CD4-positive, alpha-beta T cell treated with Interleukin-4 for 1 hour (primary cell): Measurements from ENCODE around the gene CCDC93.
A peak's percentile ranks its signal among the peaks of the same experiment; 100 is the strongest.

Source experiments
- DNase-seq, 2 donors: peaks; one replicate each; pipeline ENCODE4 v3.0.0-alpha.2; 2020 to 2022

The CCDC93 gene, protein sequence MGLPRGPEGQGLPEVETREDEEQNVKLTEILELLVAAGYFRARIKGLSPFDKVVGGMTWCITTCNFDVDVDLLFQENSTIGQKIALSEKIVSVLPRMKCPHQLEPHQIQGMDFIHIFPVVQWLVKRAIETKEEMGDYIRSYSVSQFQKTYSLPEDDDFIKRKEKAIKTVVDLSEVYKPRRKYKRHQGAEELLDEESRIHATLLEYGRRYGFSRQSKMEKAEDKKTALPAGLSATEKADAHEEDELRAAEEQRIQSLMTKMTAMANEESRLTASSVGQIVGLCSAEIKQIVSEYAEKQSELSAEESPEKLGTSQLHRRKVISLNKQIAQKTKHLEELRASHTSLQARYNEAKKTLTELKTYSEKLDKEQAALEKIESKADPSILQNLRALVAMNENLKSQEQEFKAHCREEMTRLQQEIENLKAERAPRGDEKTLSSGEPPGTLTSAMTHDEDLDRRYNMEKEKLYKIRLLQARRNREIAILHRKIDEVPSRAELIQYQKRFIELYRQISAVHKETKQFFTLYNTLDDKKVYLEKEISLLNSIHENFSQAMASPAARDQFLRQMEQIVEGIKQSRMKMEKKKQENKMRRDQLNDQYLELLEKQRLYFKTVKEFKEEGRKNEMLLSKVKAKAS

DNA sequence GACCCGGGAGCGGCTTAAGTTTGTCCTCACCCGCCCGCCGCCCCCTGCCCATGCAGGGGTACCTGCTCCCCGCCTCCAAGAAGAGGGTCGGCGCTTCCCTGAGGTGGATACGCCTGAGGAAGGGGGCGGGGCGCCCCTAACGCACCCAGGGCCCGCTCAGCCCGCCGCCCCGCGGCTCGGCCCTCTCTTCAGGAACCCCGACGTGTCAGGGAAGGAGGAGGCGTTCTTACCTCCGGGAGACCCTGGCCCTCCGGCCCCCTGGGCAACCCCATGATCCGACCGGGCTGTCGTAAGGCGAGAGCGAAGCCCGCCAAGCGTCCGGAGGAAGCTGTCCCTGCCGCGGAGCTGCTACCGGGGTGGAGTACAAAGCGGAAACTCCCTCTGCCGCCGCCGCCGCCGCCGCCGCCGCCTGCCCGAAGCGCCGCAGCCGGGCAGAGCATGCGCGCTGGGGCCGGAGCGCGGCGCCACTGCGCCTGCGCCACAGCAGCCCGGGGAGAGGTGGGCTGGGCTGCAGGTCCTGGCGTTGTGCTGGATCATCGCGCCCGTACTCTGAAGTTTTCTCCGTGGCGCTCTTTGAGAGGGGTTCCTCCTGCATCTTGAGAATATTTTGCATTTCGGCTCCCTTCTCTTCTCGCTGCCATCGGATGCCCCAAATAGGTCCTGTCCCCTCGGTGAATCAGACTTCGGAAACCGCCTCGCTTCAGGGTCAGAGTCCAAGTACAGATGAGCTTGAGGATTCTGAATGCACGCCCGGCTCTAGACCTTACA is at the start of gene CCDC93:
Gene CCDC93, minus strand, starts transcription at position 347 of the 768 bp plus-strand sequence. Its CDS starts 75 bp downstream, at position 272.
- peak; percentile 88 to 89 for DNase-seq

DNA sequence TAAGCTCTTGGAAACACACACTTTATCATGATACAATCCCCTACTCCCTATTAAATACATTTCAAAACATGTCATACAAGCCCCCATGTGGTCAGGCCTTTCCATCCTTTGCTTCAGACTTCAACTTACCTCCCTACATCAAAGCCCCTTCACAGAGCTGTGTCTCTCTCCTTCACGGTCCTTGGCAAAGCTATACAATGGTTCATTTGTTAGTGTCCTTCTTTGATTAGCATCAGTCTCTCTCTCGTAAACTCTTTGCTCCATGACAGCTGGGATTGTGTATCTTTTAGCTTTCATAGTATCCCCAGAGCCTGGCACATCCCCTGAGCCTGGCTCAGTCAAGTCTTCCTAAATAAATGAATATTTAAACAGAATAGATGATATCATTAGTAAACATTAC is 48.8 kb upstream of the CCDC93 start:
- DNase-seq = no peak

DNA sequence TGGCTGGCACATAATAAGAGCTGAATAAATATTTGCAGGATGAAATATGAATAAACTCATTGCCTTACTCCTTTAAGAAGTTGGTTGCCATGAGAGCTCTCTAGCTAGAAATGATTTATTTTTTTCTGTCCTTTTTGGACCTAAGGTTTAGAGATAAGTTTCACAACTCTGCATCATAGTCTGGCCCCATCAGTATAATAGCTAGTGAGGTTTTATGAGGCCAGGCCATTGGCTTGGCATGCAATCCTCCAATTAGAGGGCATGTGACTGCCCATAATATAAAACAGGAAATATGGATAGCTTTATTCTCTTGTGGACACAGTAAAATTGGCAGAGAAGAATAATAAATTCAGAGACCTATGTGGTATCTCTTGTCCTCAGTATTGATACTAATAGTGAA is 48.2 kb upstream of the CCDC93 start:
- no peak for DNase-seq

DNA sequence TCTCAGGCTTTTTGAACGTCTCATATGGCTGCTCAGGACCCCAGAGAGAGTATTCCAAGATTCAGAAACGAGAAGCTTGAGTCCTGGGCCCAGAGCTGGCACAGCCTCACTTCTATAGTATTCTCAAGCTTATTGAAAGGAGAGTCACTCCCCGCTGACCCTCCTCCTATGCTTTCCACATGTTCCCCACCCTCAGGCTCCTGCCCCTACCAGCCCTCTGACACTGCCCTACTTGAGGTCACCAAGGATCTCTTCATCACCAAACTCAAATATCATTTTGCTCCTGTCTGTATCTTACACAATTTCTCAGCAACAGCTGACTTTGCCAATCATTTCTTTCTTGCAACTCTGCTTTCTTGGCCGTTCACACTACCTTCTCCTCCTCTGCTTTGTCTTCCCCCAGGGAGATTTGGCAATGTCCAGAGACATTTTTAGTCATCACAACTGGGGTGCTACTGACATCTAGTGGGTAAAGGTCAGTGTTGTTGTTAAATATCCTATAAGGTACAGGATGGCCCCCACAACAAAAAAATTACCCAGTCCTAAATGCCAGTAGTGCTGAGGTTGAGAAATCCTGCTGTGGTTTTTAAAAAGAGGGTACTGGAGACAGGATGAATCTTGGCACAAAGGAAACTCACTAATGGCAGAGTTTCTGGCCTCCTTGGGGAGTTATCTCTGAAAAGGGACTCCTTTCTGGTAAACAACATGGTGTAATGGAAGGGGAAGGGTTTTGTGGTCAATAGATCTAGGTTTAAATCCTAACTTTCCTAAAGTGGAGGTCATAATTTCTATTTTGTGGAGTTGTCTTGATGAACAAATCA is 47.5 kb upstream of the CCDC93 start:
- DNase-seq = peak; percentile 14 to 26

DNA sequence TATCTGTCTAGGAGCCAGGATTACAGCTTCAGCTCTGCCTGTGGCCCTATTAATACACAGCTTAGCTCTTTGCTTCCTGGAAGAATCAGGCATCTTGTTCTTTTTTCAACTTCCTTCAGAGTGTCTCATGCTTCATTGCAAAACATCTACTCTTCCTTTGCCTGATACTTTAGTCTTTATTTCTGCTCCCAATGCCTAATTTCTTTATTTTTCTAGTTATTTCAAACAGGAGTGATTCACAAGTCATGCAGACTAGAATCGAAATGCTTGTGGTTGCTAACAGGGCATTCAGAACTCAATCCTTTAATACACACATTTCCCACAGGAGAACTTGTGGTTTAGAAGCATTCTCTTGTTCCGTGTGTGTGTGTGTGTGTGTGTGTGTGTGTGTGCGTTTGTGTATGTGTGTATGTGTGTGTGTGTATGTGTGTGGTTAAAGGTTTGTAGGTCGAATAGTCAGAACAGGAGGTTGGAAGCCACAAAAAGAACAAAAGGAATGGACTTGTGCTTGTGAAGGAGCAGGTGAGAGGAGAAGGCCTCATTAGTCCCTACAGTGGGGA is 46.1 kb upstream of the CCDC93 start:
- peak in 1 of 2 donors; percentile 6 for DNase-seq

DNA sequence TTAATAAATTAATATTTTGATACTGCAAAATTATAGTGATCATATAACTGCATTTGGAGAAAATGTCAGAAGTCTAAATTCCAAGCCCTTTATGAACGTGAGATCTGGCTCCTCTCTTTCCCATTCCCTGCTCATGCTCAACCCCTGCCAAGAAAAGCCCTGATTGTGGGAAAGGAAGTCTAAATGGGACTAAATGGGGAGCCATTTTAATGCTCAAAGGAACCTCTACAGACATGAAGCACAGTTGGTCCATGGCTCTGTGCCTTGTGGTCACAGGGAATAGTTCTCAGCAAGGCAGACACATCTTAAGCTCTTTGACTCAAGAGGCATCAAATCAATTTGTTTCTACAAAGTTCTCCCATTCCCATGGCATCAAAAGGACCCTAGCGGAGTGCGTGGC is 45.1 kb upstream of the CCDC93 start:
- no peak for DNase-seq

DNA sequence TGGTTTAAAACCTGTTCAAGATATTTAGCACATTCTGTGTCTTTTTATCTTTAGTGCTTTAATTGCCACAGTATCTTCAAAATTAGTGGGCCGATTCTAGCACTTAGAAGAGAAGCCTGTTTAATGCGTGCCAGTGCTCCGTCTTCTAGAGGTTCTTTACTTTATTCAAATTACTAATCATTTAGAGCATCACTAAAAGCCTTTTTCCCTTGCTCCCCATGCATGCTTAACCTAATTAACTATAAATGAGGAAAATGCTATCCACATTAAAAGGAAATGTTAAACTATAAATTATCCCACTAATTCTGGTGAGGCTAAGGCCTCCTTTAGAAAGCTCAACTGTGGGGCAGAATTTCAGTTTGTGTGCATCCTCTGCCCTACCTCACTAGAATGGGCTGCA is 42.9 kb upstream of the CCDC93 start:
- DNase-seq = no peak

DNA sequence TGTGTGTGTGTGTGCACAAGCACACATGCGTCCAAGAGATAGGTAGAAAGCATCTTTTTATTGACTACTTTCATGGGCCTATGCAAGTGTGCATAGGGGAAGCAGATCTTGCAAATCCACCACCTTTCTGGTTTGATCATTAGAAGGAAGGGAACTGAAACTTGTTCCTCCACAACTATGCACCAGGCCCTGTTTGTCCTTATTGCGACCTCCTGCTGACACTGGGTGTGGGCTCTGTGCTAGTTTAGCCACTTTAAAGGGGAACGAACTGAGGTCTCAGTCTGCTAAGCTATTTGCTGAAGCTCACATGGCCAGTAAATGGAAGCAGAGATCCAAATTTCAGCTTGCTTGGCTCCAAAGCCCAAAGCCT is 42.3 kb upstream of the CCDC93 start:
- peak in 1 of 2 donors; percentile 66 for DNase-seq

DNA sequence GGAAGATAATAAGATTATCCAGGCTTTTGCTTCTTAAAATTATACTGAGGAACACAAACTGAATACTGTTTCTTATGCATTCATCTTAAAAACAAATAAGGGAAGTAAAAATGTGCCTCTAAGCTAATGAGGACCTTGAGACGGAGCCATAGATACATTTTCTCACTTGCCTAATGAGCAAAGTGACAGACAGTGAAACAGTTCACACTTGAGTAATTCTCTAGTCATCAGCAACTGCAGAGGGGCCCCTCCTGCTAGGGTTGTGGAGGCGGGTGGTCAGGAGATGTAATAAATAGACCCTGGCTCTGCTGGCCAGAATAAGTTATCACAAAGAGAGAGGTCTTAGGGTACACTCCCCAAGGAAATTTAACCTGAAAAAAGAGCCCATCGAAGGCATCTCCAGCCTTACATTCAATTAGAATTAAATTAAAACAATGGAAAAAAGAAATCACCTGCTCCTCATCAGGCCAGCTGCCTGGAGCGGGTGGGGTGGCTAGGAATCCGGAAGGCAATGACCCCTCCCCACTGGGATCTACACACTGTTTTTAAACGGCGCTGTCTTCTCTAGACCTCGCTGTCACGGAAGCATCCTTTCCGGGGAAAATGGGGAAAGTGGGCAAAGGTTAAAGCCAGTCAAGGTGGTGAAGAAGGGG is 41.8 kb upstream of the CCDC93 start:
- DNase-seq = no peak

DNA sequence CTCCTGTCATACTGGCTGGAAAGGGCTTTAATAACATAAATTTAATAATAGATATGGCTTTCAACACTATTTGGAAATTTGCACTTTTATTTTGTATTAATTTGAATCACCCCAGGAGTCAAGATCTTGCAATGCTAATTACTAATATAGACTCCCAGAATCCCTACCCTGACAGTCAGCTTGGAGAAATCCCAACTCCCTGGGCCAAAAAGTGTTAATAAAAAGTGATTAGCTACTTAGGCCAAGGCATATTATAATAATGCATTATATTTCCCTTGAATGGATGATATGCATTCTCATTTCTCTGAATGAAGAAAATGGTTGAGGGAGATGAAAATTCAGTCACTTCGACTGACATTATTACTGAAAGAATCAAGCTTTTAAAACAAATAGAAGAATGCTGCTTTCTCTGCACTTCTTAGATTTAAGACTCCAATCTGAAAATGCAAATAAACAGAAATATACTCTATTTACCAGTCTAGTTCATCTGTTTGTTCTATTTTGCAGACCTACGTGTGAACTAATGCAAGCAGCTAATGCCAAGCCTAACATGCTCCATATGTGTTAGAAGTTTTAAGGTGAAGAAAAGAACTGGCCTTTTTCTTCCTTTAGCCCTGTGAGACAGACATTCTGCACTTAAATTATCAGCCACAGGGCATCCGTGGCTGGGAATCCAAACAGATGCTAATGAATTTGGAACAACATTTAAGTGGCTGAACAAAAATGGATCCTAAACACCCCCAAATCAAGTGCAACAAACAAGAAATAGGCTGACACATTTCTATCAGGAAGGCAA is 40.5 kb upstream of the CCDC93 start:
- DNase-seq = no peak

DNA sequence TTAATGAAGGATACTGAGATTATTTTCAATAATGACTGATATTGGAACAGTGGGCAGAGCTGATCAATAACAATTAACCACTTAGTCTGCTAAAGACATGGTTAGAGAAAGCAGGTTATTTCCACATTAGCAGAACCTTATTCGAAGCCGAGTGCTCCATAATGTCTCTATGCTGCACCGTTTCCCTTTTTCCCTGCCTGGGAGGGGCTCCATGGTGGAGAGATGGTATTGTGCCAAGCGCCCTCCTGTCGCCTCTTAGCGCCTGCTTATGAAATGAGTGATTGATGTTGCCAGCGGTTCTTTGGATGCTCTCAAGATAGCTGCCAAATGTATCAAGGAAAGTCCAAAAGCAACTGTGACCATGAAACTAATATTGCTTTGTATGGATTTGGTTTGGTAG is 39.8 kb upstream of the CCDC93 start:
- no peak for DNase-seq

DNA sequence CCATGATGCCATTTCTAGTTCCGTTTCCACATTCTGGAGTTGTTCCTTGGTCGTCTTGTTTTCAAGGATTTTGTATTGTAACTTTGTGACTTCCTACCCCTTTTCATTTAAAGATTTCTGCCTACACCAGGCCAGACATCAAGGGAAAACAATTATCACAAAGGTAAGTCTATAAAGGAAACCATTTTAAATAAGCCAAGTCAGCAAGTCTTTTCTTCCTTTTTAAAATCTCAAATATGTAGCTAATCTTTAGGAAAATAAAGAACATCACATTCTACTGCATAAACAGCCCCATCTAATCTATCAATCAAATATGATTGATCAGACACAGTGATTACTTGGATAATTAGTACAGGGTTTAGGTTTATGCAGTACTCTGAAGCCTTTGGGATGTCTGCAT is 38.6 kb upstream of the CCDC93 start:
- DNase-seq = no peak

DNA sequence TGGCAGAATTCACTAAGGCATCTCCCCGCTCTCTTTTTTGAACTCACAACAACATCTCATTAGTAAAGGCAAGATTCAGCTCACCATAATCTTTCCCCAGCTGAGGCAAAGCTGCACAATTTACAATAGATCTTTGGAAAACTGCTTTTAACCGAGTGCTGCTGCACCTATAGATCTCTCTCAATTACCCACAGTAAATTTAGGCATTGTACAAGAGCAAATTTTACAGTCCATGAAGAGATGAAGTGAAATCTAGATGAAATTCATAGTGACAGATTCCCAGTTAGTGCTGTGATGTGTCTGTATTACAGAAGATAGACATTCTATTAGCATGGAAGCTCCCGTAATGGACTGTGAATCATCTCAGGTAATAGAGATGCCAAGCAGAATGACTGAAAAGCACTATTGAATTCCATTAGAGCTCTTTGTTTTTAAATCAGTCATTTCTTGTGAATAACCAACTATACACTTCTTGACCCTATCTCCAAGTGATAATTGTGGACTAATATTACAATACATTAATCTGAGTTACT is 38.0 kb upstream of the CCDC93 start:
- DNase-seq = no peak

DNA sequence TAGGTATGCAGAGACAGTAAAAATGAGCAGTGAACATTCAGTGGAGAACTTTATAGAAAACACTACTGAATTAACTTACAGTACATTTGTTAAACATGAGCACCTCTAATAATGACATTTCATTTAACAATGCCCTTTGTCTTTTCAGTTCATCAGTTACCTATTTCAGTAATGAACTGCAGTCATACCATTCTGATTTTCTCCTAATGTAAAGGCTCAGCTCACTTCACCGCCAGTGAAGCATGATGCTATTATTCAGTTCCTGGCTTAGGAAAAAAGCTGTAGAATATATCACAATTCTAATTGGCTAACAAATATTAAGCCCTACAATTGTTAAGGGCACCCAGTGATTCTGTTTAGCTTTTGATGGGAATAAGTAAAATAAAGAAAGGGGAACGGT is 37.1 kb upstream of the CCDC93 start:
- no peak for DNase-seq

DNA sequence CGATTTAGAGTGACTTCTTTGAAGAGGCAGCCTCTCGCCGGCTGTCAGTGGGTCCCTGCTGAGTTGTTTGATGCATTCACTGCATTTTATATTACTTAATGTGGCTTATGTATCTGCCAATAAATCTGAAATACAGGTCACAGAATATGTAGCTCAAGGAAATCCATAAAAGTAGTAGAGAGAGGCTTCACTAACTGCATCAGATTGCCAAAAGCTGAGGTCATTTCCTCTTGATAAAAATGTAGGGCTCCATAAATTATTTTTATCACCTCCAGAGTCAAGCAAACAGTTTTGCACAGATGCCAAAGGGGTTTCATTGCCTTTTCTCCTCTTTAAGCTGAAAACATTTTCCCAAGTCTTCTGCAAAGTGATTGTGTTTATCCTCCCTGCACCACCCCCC is 36.5 kb upstream of the CCDC93 start:
- DNase-seq = no peak

DNA sequence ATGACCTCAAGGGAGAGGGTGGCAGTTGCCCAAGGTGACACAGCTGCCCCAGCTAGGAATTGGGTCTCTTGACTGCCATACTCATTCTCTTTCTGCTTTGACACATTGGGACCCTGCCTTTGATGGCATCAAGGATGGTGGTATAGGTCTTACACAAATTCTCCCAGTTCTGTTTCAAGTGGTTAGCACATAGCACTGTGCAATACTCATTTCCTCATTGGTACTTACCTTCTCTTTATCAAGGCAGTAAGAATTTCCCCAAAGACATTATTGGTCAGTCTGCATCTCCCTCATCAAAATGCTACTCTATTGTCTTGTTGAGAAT is 35.9 kb upstream of the CCDC93 start:
- no peak for DNase-seq

DNA sequence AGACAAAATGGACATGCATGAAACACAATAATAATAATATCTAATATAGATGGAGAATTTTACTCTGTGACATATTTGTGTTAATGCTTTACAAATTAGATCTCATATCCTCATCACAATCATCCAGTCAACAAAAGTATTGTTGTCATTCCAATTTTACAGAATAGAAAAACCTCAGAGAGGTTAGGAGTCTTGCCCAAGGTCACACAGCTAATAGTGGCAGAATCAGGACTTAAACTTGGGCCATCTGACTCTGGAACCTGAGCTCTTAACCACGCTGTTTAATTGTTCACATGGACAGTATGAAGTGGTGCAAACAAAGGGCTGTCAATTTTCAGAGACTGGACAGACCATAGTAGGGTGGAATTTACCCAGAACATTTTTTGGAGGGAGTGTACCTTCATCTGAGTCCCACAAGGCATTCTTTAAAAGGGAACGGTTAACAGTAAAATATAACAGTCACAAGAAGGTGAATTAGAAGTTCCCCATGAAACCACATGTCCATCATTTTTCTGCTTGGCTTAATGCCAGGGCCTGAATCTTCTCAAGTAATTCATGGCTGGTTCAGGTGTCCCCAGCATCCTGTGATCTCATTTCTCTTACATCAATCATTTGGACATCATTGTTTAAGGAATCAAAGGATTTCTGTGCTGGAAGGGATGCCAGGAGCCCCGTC is 35.4 kb upstream of the CCDC93 start:
- no peak for DNase-seq

DNA sequence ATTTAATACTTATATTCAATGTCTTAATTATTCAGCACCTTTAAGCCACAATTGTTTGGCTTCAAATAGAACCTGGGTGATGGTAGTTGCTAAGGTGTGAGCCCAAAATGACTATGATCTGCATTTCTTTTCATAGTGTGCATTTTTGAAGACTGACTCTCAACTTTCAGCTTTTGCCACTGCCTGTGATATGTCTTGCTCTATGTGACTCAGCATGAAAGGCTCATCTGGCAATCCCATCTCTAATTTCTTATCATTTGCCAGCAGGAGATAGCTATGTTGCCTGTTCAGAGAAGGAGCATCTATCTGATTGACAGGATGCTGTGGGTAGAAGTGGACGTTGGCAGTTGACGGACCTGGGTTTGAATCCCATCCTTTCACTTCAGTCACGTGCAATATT is 34.5 kb upstream of the CCDC93 start:
- DNase-seq = no peak

DNA sequence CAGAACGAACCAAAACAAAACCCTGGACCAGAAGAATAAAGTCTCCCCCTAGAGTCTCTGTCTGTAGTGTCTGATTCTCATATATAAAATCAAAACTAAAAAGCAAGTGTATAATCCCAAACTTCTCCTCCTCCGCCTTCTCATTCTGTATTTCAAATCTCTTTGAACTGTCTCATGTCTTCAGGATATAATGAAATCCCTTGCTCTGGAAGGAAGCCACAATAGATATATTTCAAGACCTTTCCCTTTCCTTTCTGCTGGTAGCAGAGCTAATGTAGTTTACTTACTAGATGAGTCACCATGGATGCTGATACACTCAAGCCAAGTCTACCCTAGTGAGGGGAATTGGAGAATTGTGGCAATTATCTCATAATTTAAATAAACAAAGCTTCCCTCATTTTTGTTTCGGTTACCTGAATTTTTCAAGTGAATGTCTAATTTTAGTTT is 33.5 kb upstream of the CCDC93 start:
- DNase-seq = no peak

DNA sequence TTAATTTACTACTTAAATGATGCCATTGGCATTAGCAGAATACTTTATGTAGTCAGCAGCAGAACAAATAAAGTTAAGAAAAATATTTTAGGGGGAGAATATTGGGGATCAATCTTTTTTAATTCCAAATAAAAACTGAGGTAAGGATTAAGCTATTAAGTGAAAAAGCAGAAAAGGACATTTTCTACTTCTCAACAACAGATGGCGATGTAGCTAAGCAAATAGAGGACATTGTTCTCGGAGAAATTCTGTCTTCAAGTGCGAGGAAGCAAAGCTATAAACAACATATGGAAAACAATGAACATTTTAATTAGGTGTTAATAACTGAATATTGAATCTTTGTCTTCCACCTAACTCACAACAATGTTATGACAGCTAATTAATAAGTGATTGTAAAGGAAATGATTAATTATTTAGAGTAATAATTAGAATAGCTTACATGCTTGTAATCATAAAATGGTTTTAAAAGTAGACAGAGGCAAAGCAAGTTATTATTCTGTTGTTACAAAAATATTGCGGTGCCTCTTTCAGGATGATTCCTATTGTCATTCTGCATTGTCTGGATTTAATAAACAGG is 32.9 kb upstream of the CCDC93 start:
- DNase-seq = peak in 1 of 2 donors; percentile 44
